HepG2 (cell line): ENCODE data around the gene TMEM176A. TPM values are rescaled to one million over a fixed set of nuclear protein-coding genes. Genes with fewer than 3 reads are reported as not detected.

ENCODE experiments used
- ATAC-seq: fragments of 200-7000 bp; cut with Tn5 transposase; 3 replicates; pipeline ENCODE4 v1.9.1; 2020; ENCODE audit warnings: mild to moderate bottlenecking, moderate library complexity
- BruUV-seq: library from RNA; stranded (reverse); fragments of 400-500 nt; replicated peaks from 2 replicates; lab custom pipeline; 2021; lab: Mats Ljungman, UMichigan
- CTCF ChIA-PET: fragments of 300-600 bp; formaldehyde crosslinking; extraction: SDS; loops from one replicate; lab custom pipeline; 2021; ENCODE audit warnings: low total read pairs, inconsistent platforms, low intra/inter-chr PET ratio; lab: Yijun Ruan, JAX
- POLR2A ChIA-PET: fragments of 350-600 bp; sonication (Branson Sonifier 250); formaldehyde crosslinking; loops from one replicate; lab custom pipeline; 2020; ENCODE audit warnings: antibody characterized with exemption, inconsistent platforms; lab: Yijun Ruan, JAX
- DNase-seq: peaks from one replicate; pipeline ENCODE4 v3.0.0-alpha.2; 2015; ENCODE audit warnings: low spot score
- FAIRE-seq: peaks from 3 replicates; lab custom pipeline; 2011; peaks lifted over from hg19 to GRCh38; lab: Jason Lieb, UNC
- H2AFZ ChIP-seq: one replicate; pipeline ENCODE4 v1.6.1; 2011; ENCODE audit warnings: low read length, inconsistent platforms
- H3K27ac ChIP-seq: fragments of 300-600 bp; 3 replicates; pipeline ENCODE4 v1.8.0; 2011; ENCODE audit warnings: mixed run types, mild to moderate bottlenecking, mixed read lengths, low read length, inconsistent platforms; ENCODE audit not compliant: insufficient read depth; ENCODE audit errors: extremely low read length
- H3K27me3 ChIP-seq, 2 experiments: fragments of 200-600 bp in 1 of 2; 2 replicates in 1 of 2; 3 replicates in 1 of 2; pipeline versions ENCODE4 v1.6.0 to v1.8.0; 2011; ENCODE audit warnings: low read length in 2 of 2, mild to moderate bottlenecking in 2 of 2, moderate library complexity in 2 of 2, inconsistent platforms in 1 of 2; ENCODE audit not compliant: insufficient read depth in 2 of 2, control insufficient read depth in 1 of 2
- H3K36me3 ChIP-seq, 2 experiments: fragments of 200-600 bp in 1 of 2; replicated peaks in 1 of 2; 2 replicates in 1 of 2; 3 replicates in 1 of 2; pipeline versions ENCODE4 v1.5.1 to v1.8.0; 2011; ENCODE audit warnings: low read length in 2 of 2, inconsistent platforms in 1 of 2; ENCODE audit not compliant: insufficient read depth in 2 of 2, control insufficient read depth in 1 of 2
- H3K4me1 ChIP-seq: 2 replicates; pipeline ENCODE4 v1.5.1; 2012; ENCODE audit warnings: low read length, inconsistent platforms; ENCODE audit not compliant: insufficient read depth
- H3K4me2 ChIP-seq: 2 replicates; pipeline ENCODE4 v1.6.0; 2011; ENCODE audit warnings: low read depth, low read length, inconsistent platforms
- H3K4me3 ChIP-seq, 3 experiments: fragments of 200-600 bp in 1 of 3; sonication (generic), shearing (Covaris generic) in 1 of 3; replicated peaks in 1 of 3; 2 replicates each; pipeline ENCODE4 v1.5.1; 2011 to 2016; ENCODE audit warnings: low read length in 3 of 3, inconsistent platforms in 2 of 3, low read depth in 2 of 3, mild to moderate bottlenecking in 2 of 3, control low read depth in 1 of 3, mixed read lengths in 1 of 3; ENCODE audit not compliant: insufficient read depth in 1 of 3
- H3K79me2 ChIP-seq: one replicate; pipeline ENCODE4 v1.6.1; 2011; ENCODE audit warnings: low read length, inconsistent platforms; ENCODE audit not compliant: insufficient read depth
- H3K9ac ChIP-seq: 2 replicates; pipeline ENCODE4 v1.6.0; 2011; ENCODE audit warnings: mild to moderate bottlenecking, low read depth, low read length, inconsistent platforms; ENCODE audit not compliant: insufficient read depth
- H3K9me3 ChIP-seq: 2 replicates; pipeline ENCODE4 v1.5.1; 2012; ENCODE audit warnings: mild to moderate bottlenecking, low read length
- H4K20me1 ChIP-seq: 2 replicates; pipeline ENCODE4 v1.6.0; 2011; ENCODE audit warnings: inconsistent platforms, mild to moderate bottlenecking, low read length, moderate library complexity; ENCODE audit not compliant: insufficient read depth
- BCL3 ChIP-seq: sonication (generic); formaldehyde crosslinking; IDR thresholded peaks from 2 replicates; pipeline ENCODE4 v1.5.1; 2020; ENCODE audit warnings: mild to moderate bottlenecking, missing genetic modification reagents, moderate library complexity
- ELF1 ChIP-seq: sonication (generic); formaldehyde crosslinking; IDR thresholded peaks from 2 replicates; pipeline ENCODE4 v1.4.0; 2020; ENCODE audit warnings: missing genetic modification reagents
- EP300 ChIP-seq, 3 experiments: sonication (generic) in 1 of 3; formaldehyde crosslinking in 1 of 3; IDR thresholded peaks; 2 replicates each; pipeline versions ENCODE4 v1.5.1 to v1.6.1; 2011 to 2020; ENCODE audit warnings: low read depth in 2 of 3, low read length in 2 of 3, borderline replicate concordance in 1 of 3, improper control_type of control experiment in 1 of 3, mild to moderate bottlenecking in 1 of 3, missing genetic modification reagents in 1 of 3, moderate library complexity in 1 of 3
- KLF15 ChIP-seq: sonication (generic); formaldehyde crosslinking; IDR thresholded peaks from 2 replicates; pipeline ENCODE4 v1.8.1; 2023; ENCODE audit warnings: borderline replicate concordance, mild to moderate bottlenecking, inconsistent platforms, missing genetic modification reagents, mixed read lengths
- MTA1 ChIP-seq: sonication (generic); formaldehyde crosslinking; IDR thresholded peaks from 2 replicates; pipeline ENCODE4 v1.4.0; 2020; ENCODE audit warnings: missing genetic modification reagents, mild to moderate bottlenecking, borderline replicate concordance
- PHB2 ChIP-seq: fragments of 450-650 bp; IDR thresholded peaks from 2 replicates; pipeline ENCODE4 v1.6.1; 2018; ENCODE audit not compliant: partially characterized antibody
- POLR2AphosphoS2 ChIP-seq: IDR thresholded peaks from 2 replicates; pipeline ENCODE4 v1.6.1; 2011; ENCODE audit warnings: low read depth, low read length, improper control_type of control experiment
- TBP ChIP-seq: sonication (generic); formaldehyde crosslinking; IDR thresholded peaks from 2 replicates; pipeline ENCODE4 v1.5.0; 2020; ENCODE audit warnings: missing genetic modification reagents
- TGIF2 ChIP-seq: IDR thresholded peaks from 2 replicates; pipeline ENCODE4 v1.6.1; 2016; ENCODE audit warnings: control low read depth, missing compliant biosample characterization
- ZBTB3 ChIP-seq: sonication (generic); formaldehyde crosslinking; IDR thresholded peaks from 2 replicates; pipeline ENCODE4 v1.4.0; 2020; ENCODE audit warnings: low read depth, mild to moderate bottlenecking, moderate library complexity, missing genetic modification reagents, borderline replicate concordance
- ZBTB8A ChIP-seq: sonication (generic); formaldehyde crosslinking; IDR thresholded peaks from 2 replicates; pipeline ENCODE4 v1.4.0; 2020; ENCODE audit warnings: mild to moderate bottlenecking, low read depth, missing genetic modification reagents, borderline replicate concordance
- ZNF24 ChIP-seq: fragments of 450-650 bp; IDR thresholded peaks from 2 replicates; pipeline ENCODE4 v1.6.1; 2017; ENCODE audit warnings: antibody characterized with exemption, mild to moderate bottlenecking
- ZNF282 ChIP-seq: fragments of 450-650 bp; IDR thresholded peaks from 2 replicates; pipeline ENCODE4 v1.6.1; 2018; ENCODE audit not compliant: partially characterized antibody
- ZNF430 ChIP-seq: sonication (generic); formaldehyde crosslinking; IDR thresholded peaks from 2 replicates; pipeline ENCODE4 v1.9.0; 2021; ENCODE audit warnings: mild to moderate bottlenecking, missing genetic modification reagents
- ZNF432 ChIP-seq: sonication (generic); formaldehyde crosslinking; IDR thresholded peaks from 2 replicates; pipeline ENCODE4 v1.5.0; 2020; ENCODE audit warnings: missing genetic modification reagents, mild to moderate bottlenecking, borderline replicate concordance
- ZNF563 ChIP-seq: sonication (generic); formaldehyde crosslinking; IDR thresholded peaks from 2 replicates; pipeline ENCODE4 v1.8.0; 2022; ENCODE audit warnings: mild to moderate bottlenecking, moderate library complexity, missing genetic modification reagents
- ZNF790 ChIP-seq: sonication (generic); formaldehyde crosslinking; IDR thresholded peaks from 2 replicates; pipeline ENCODE4 v1.8.0; 2022; ENCODE audit warnings: missing genetic modification reagents, mild to moderate bottlenecking, borderline replicate concordance
- WGBS: methylation state at CpG from one replicate; pipeline ENCODE4 v1.1.6; 2017; ENCODE audit warnings: low lambda C conversion rate; 5-methylcytosine and 5-hydroxymethylcytosine counted together
- in situ Hi-C: cut with HindIII; loops from 2 replicates; pipeline ENCODE4 v1.10.0; 2017; ENCODE audit warnings: low pct_unique_long_range_greater_than_20kb; ENCODE audit not compliant: extremely low pct_ligation_motif_present
- intact Hi-C: fragments of 100-400 bp; cut with micrococcal nuclease; formaldehyde crosslinking; loops from one replicate; pipeline ENCODE4 v1.10.0; 2022; ENCODE audit not compliant: unreplicated experiment
- polyA plus RNA-seq, 8 experiments: library from polyadenylated mRNA; depleted of rRNA in 3 of 8; stranded (reverse) in 7 of 8; unstranded in 1 of 8; fragments of >200 nt; fragmentation: Illumina TruSeq in 4 of 8; extraction: Trizol in 4 of 8; gene quantifications; 2 replicates each; pipeline versions ENCODE4 v1.2.1 to v1.2.3, GENCODE V29; 2011 to 2016; ENCODE audit warnings: low read depth in 4 of 8, missing spikeins in 1 of 8, mixed read lengths in 1 of 8; ENCODE audit not compliant: insufficient read depth in 1 of 8
- total RNA-seq, 5 experiments: library from RNA; depleted of rRNA; stranded (reverse); fragments of >200 nt; fragmentation: Illumina TruSeq; extraction: Trizol; gene quantifications; 2 replicates each; pipeline ENCODE4 v1.2.3, GENCODE V29; 2016; ENCODE audit warnings: low read depth in 1 of 5
- TF ChIP-seq, protein P1 (sequence below): sonication (generic); formaldehyde crosslinking; IDR thresholded peaks from 2 replicates; pipeline ENCODE4 v1.5.1; 2020; ENCODE audit warnings: missing genetic modification reagents, mild to moderate bottlenecking, borderline replicate concordance

Gene TMEM176A
- total and polyA plus RNA-seq, 2 of the 13 experiments (the other 11 are each of a cell fraction or from before 2014, with no cell fraction given) = not detected

- TF ChIP-seq ZBTB3 (CRISPR knock-in tag) (no peak), ZNF430 (CRISPR knock-in tag) (no peak), EP300 (IDR thresholded peaks at IDR 0.05; ENCODE audit: low read depth in 2 of 2, low read length in 2 of 2) (no peak), EP300 (CRISPR knock-in tag; IDR thresholded peaks at IDR 0.05; ENCODE audit: borderline replicate concordance) (no peak), ZNF790 (CRISPR knock-in tag) (no peak)
- TF ChIP-seq, all 625 proteins: peak for 0
These were observed 8.7 kb upstream of the TMEM176A start (continued) for GRCh38 chr7:150791746-150792452.

DNA sequence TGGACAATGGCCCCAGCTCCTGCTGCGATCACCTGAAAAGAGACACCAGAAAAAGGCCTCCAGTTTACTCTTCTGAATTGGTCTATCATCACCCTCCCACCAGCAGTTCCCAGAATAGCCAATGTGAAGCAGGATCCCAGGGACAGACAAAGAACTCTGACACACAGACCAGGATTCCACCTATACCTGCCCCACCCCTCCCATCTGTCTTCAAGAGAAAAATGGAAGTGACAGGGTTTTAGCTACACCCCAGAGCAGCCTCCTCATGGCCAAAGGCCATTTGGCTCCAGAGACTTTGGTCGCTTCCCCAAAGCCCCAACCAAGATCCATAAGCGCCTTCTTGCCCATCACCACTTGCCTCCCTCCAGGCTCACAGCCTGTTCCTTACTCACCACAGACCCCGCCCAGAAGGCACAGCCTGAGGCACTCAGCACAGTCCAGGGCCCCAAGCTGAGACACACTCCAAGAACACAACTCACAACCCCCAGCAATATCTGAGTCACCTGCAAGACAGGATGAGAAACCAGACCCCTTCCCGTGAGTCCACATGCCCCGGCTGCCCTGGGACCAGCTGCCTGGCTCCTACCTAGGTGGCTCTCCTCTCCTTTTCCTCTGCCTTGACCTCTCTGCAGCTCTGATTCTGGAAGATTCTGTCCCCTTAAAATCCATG lies 6.9 kb upstream of the TMEM176A start:
- Histone ChIP-seq H3K27ac (no peak overlapping the region), H4K20me1 (no peaks in the 10 kb centered on the region), H3K4me1 (no peaks in the 10 kb centered on the region), H3K9me3 (no peaks in the 10 kb centered on the region), H3K36me3 (no peaks in the 10 kb centered on the region), H2AFZ (no peak overlapping the region), H3K4me2 (no peak overlapping the region), H3K4me3 (no peak overlapping the region), H3K9ac (no peak overlapping the region), H3K79me2 (no peaks in the 10 kb centered on the region), H3K27me3 (peaks cover 3 to 35% of the 10 kb centered on the region in 2 experiments; a peak in 3 of 5 replicates)
- DNase-seq = no peak
- in situ Hi-C loops (no loop called here), intact Hi-C loops (no loop called here)
- WGBS = 21% methylated on average over 6 of the region's 6 CpGs
- no peak for ATAC-seq
- no peak for FAIRE-seq
- TF ChIP-seq ZNF282 = no peak
- TF ChIP-seq, protein P1, sequence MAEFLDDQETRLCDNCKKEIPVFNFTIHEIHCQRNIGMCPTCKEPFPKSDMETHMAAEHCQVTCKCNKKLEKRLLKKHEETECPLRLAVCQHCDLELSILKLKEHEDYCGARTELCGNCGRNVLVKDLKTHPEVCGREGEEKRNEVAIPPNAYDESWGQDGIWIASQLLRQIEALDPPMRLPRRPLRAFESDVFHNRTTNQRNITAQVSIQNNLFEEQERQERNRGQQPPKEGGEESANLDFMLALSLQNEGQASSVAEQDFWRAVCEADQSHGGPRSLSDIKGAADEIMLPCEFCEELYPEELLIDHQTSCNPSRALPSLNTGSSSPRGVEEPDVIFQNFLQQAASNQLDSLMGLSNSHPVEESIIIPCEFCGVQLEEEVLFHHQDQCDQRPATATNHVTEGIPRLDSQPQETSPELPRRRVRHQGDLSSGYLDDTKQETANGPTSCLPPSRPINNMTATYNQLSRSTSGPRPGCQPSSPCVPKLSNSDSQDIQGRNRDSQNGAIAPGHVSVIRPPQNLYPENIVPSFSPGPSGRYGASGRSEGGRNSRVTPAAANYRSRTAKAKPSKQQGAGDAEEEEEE = no peak
- TF ChIP-seq PHB2 = no peak
- no peak for TF ChIP-seq KLF15 (CRISPR knock-in tag)
- TF ChIP-seq TBP = no peak
- TF ChIP-seq ZNF432 (CRISPR knock-in tag) = no peak
- no peak for TF ChIP-seq ZNF24
- no peak for TF ChIP-seq ZNF563
- no peak for TF ChIP-seq ELF1 (CRISPR knock-in tag)
- TF ChIP-seq ZBTB8A (CRISPR knock-in tag) = no peak
- no peak for TF ChIP-seq POLR2AphosphoS2
- no peak for TF ChIP-seq TGIF2 (CRISPR knock-in tag)
- no peak for TF ChIP-seq MTA1 (CRISPR knock-in tag)
- no peak for TF ChIP-seq BCL3 (CRISPR knock-in tag)
- ChIA-PET POLR2A (no interaction called here), CTCF (no interaction called here)
- BruUV-seq = no TSS peak
